ENCODE measurements around the gene AK5. TPM values are rescaled to one million over a fixed set of nuclear protein-coding genes. Genes with fewer than 3 reads are reported as not detected.

The AK5 gene
- total RNA-seq, 4 donors from 2014 or later, result not detected

GRCh38 chr1:77428068-77428467 is 146.2 kb downstream of the AK5 start:
- intact Hi-C loops (cut with DNase I), result no loop called here
- no peak overlapping the region for H3K27ac ChIP-seq
- TF ChIP-seq CTCF (IDR thresholded peaks at IDR 0.05) (no peak), POLR2A (IDR thresholded peaks at IDR 0.05) (no peak)
- H3K4me3 ChIP-seq, result no peak overlapping the region
- H3K27me3 ChIP-seq, result no peaks in the 10 kb centered on the region
- WGBS, 2 donors, result 58 to 59% methylated on average over 1 of the region's 1 CpG
- no peaks in the 10 kb centered on the region for H3K36me3 ChIP-seq
- H3K4me1 ChIP-seq, result no peaks in the 10 kb centered on the region
- peaks cover 0 to 4% (median 0%) of the 10 kb centered on the region in 3 donors for H3K9me3 ChIP-seq
- no peak for DNase-seq

GRCh38 chr1:77430966-77431690 is 149.3 kb downstream of the AK5 start:
- WGBS, 2 donors, result 43 to 61% methylated on average over 4 of the region's 4 CpGs
- Histone ChIP-seq H3K27me3 (no peaks in the 10 kb centered on the region), H3K4me3 (no peak overlapping the region), H3K27ac (no peak overlapping the region), H3K36me3 (no peaks in the 10 kb centered on the region), H3K4me1 (no peaks in the 10 kb centered on the region), H3K9me3 (peaks cover 0 to 4% (median 0%) of the 10 kb centered on the region in 3 donors)
- TF ChIP-seq CTCF (IDR thresholded peaks at IDR 0.05), result no peak
- no peak for TF ChIP-seq POLR2A (IDR thresholded peaks at IDR 0.05)
- no peak for DNase-seq
- intact Hi-C loops (cut with DNase I), result no loop called here

- Histone ChIP-seq H3K4me3 (no peak overlapping the region), H3K36me3 (no peaks in the 10 kb centered on the region), H3K4me1 (no peaks in the 10 kb centered on the region), H3K27me3 (no peaks in the 10 kb centered on the region), H3K27ac (no peak overlapping the region), H3K9me3 (no peaks in the 10 kb centered on the region)
- DNase-seq, result no peak
- intact Hi-C loops (cut with DNase I), result no loop called here
- TF ChIP-seq POLR2A (IDR thresholded peaks at IDR 0.05) (no peak), CTCF (IDR thresholded peaks at IDR 0.05) (no peak)
- WGBS, 2 donors, result 88 to 96% methylated on average over 3 of the region's 3 CpGs
Observed at GRCh38 chr1:77433934-77434333, 152.1 kb downstream of the AK5 start.

GRCh38 chr1:77434967-77435366 is 153.1 kb downstream of the AK5 start:
- no peak for DNase-seq
- no peaks in the 10 kb centered on the region for H3K27me3 ChIP-seq
- H3K4me3 ChIP-seq, result no peak overlapping the region
- WGBS, 2 donors, result 77 to 79% methylated on average over 2 of the region's 2 CpGs
- no peaks in the 10 kb centered on the region for H3K36me3 ChIP-seq
- H3K4me1 ChIP-seq, result no peaks in the 10 kb centered on the region
- intact Hi-C loops (cut with DNase I), result no loop called here
- H3K27ac ChIP-seq, result no peak overlapping the region
- H3K9me3 ChIP-seq, result no peaks in the 10 kb centered on the region
- TF ChIP-seq POLR2A (IDR thresholded peaks at IDR 0.05) (no peak), CTCF (IDR thresholded peaks at IDR 0.05) (no peak)

GRCh38 chr1:77438236-77438913 is 156.6 kb downstream of the AK5 start:
- H3K4me1 ChIP-seq, result no peaks in the 10 kb centered on the region
- WGBS, 2 donors, result 13 to 24% methylated on average over 4 of the region's 4 CpGs
- H3K9me3 ChIP-seq, result no peaks in the 10 kb centered on the region
- H3K27me3 ChIP-seq, result no peaks in the 10 kb centered on the region
- no peaks in the 10 kb centered on the region for H3K36me3 ChIP-seq
- no peak for DNase-seq
- peak overlapping the region in 1 of 4 donors; percentile 44 for H3K4me3 ChIP-seq
- H3K27ac ChIP-seq, result peak overlapping the region in 1 of 4 donors; percentile 1
- TF ChIP-seq POLR2A (IDR thresholded peaks at IDR 0.05) (no peak), CTCF (IDR thresholded peaks at IDR 0.05) (no peak)
- intact Hi-C loops (cut with DNase I), result no loop called here
